NCI-H1105 treated with DMSO at 0.1 percent for 48 hours (cell line): ENCODE results near the gene CBFA2T2.

ENCODE experiments used
- DNase-seq: peaks from one replicate; lab custom pipeline; 2025; lab: John Stamatoyannopoulos, UW

Gene CBFA2T2

GRCh38 chr20:33666293-33667244 lies 176.7 kb downstream of the CBFA2T2 start, which contains the start of gene ACTL10:
TSS of gene ACTL10 (plus strand) at chr20:33666943. CDS start at chr20:33667498, 555 bp downstream.
- DNase-seq = peak; percentile 99

DNA sequence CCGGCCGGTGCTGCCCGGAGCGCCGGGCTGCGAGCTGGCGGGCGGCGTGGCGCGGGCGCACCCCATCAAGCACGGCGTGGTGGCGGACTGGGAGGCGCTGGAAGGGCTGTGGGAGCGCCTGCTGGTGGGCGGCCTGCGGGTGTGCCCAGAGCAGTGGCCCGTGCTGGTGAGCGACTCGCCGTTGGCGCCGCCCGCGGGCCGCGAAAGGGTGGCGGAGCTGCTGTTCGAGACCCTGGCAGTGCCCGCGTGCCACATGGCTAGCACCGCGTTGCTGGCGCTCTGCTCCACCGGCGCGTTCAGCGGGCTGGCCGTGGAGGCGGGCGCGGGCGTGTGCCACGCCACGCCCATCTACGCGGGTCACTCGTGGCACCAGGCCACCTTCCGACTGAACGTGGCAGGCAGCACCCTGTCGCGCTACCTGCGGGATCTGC lies 177.4 kb downstream of the CBFA2T2 start:
- peak; percentile 57 for DNase-seq

- peak; percentile 82 for DNase-seq
Measured at GRCh38 chr20:33667676-33668465, 178.0 kb downstream of the CBFA2T2 start.

DNA sequence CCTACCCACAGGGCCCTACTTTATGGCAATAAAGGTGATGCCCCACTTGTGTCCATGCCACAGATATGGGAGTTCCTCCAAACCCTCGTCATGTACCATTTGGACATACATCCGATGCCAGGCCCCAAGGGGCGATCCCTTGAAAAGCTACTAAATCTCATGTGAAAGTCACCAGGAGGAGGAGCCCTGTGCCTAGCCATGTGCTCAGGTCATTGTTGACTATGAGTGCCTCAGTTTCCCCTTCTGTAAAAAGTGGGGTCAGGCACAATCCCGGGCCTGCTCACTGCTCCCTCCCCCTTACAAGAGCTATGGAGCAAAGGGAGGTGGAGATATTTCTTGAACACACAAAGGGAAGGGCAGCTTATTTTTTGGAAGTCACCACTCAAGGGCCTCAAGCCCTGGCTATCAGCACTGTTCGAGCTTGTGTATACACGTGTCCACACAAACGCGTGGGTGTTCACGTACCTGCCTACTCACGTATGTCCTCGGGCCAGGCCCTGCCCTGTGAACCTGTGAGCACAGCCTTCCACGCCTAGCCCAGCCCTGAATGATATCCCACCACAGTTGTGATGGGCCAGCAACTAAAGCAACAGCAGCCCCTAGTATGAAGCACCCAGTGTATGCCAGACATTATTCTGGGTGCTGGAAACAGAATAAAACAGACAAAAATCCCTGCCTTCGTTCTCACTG lies 178.7 kb downstream of the CBFA2T2 start:
- DNase-seq = no peak

DNA sequence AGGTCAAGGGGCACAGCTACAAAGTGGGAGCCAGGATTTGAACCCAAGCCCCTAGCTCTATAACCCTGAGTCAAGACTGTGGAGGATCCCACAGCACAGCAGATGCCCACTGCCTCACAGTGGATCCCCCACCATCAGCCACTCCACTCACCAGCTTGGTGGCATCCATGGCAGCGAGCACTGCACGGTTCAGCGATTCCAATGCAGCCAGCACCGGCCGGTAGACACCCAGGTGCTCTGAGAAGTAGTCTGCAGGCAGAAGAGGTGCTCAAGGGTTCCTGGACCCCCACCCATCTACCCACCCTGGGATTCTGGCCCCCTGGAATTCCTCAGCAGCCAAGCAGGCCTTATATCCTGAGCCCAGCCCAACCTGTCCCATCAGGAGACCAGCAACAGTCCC lies 179.3 kb downstream of the CBFA2T2 start:
- DNase-seq = no peak

DNA sequence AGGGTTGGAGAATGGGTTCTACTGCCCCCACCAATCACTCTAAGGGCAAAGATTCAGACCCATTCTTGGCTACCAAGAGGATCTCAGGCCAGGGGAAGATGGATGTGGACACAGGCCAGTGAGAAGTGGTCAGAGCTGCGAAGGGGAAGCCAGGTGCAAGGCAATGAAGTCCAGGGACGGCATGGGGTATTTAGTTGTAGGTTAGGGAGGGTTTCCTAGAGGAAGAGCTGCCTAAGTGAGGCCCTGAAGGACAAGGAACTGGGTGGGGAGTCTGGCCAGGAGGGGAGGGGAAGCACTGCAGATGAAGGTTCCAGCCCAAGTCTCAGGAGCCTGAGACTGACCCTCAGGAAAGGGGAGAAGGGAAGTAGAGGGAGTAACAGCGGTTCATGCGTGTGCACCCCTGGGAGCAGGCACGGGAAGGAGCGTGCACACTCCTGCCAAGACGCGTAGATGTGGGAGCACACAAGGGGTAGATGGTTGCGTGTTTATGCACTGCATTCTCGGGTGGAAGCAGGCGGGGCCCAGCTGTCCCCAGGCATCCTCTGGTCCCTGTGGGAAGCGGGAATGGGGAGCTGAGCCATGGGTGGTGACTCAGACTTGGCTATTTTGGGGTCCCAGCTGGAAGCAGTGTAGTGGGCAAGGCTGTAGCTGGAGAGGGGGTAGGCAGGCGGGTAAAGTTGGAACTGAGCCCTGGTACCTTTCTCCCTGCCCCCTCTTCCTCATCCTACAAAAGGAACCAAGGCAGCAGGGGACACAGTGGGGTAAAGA lies 180.2 kb downstream of the CBFA2T2 start:
- DNase-seq = no peak

- no peak for DNase-seq
Measured at GRCh38 chr20:33670715-33671499, 181.0 kb downstream of the CBFA2T2 start.

DNA sequence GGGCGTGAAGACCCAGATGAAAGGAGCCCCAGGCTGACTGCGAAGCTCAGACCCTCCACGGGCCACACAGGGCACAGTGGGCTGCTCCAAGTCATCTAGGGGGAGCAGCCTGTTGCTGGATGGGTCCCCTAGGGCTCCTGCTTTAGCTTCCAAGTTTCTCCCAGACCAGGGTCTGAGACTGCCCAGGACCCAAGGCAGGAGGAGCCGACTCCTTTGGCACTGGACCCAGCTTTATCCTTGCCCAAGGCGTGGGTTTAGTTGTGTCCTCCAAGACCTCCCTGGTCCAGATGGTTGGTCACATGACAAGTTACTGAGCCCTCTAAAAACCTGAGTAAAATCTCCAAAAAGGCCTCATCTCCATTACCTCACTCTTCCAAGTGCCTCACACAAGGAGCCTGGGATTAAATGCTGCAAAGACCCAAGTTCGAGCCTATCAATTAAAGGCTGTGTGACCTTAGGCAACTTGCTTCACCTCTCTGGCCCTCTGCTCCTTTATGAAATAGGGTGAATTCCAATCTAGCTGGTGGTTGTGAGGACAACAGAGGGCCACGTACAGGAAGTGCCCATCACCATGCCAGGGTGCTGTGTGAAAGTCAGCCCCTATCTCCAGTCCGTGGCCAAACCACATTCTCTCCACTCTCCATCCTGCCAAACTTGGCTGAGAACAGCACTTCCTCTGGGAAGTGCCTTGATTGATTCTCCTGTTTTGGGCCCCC lies 181.8 kb downstream of the CBFA2T2 start:
- DNase-seq = no peak

GRCh38 chr20:33672426-33673113 lies 182.7 kb downstream of the CBFA2T2 start:
- DNase-seq = no peak

GRCh38 chr20:33673114-33673409 lies 183.2 kb downstream of the CBFA2T2 start:
- no peak for DNase-seq

DNA sequence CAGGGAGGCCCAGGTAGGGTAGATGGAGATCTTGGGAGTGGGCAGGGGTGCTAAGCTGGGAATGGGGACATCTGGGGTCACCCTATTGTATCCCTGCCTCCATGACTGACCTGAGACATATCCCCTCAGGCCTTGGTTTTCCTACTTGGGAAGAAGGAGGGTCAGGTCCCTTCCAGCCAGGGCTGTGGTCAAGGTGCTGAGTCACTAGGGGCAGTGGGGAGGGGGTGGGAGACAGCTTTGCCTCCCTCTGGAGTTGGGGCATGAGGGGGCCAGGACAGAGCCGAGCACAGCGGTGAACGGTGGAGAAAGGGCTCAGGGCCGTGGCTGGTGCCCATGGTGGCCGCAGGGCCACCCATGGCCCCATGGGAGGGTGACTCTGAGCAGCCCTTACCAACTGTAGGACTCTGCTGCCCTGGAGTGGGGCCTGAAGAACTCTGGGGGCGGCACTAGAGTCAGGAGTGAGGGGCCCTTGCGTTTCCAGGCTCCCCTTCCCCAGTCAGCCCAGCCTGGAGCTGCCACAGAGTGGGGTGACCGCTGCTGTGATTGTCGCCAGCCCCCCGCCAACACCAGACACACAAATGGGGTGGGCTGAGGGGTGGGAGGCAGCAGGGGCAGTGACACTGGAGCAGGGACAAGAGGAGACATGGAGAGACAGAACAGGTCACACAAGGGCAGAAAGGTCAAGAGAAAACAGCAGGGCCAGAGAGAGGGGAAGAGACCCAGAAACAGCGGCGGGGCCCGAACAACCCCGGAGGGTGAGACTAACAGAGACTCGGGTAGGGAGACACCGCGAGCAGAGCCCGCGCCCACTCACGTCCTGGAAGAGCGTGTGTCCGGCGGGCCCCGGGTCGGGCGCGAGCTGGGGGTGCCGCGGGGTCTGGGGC lies 183.8 kb downstream of the CBFA2T2 start:
- no peak for DNase-seq

- peak; percentile 70 for DNase-seq
Measured at GRCh38 chr20:33674294-33675135, 184.6 kb downstream of the CBFA2T2 start, which contains the start of gene NECAB3. TSS of gene NECAB3 (minus strand) at chr20:33674428. CDS start at chr20:33674352, 76 bp downstream.

GRCh38 chr20:33675136-33675959 lies 185.5 kb downstream of the CBFA2T2 start:
- DNase-seq = peak; percentile 62

DNA sequence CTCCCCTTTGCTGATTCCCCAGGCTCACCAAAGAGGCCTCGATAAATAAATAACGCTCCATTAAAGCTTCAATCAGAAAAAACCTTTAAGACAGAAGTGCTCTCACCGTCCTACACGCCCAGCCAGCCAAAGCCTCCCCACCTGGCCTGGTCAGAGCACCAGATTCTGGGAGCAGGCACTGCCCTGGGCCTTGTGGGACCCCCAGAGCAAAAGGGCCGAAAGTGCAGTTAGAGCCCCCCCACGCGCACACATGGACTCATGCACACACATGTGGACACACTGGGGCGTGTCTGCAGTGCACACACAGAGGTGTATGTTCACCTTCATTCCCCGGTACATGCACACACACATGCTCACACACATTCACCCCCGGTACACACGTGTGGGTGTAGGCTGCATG lies 186.2 kb downstream of the CBFA2T2 start:
- DNase-seq = no peak

DNA sequence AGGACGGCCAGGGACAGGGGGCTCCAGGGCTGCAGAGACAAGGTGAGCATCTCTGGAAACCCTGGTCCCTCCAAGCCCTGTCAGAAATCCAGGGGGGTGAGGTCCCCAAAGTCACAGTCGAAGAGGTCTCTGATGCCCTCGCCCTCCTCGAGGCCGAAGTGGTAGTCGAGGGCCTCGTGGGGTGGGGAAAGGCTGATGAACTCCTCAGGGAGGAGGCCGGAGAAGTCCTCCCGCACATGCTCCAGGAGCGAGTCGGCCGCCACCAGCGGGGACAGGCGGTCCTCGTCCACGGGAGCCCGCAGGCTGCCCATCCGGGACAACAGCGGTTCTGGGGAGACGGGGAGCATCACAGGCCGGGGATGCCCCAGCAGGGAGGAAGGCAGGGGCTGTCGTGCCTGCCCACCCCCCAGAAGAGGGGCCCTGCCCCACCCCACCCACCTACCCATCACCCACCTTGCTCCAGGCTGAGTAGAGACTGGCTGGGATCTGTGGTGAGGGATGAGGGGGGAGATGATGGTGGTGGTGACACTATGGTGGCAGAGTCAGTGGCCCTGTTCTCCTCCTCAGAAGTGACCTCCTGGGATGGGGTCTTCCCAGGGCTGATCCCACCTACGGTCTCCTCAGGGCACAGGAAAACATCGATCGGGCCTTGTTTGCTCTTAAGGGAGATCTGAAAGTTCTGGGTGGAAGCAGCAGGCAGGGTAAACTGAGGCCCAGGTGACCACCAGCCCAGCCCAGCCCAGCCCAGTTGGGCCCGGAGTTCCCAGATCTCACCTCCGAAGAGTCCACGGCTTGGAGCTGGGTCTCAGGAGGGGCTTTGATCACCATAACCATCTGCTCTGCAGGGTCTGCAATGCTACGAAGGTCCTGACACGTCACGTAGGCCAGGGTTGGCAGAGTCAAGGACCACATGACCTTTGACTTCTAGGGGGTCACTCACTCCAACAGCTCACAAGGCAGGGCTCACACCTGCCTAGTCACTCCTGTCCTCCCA lies 187.1 kb downstream of the CBFA2T2 start:
- DNase-seq = no peak
